Measurements from ENCODE around the gene KCTD17.

DNA sequence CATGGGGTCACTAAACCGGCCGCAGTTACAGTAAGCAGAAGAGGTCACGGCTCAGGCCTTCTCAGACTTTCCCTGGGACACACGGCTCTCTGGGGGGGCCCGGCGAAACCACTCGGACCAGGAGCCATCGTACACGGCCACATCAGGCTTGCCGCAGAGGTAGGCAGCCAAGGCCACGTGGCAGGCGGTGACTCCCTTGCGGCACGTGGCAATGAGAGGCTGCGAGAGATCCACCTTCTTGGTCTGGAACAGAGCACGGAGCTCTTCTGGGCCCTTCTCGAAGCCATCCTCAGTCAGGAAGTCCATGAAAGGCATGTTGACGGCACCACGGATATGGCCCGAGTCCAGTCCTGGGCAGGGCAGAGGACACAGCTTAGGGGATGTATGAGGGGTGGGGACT is 40.6 kb upstream of the KCTD17 start:
- TF ChIP-seq, protein P1, sequence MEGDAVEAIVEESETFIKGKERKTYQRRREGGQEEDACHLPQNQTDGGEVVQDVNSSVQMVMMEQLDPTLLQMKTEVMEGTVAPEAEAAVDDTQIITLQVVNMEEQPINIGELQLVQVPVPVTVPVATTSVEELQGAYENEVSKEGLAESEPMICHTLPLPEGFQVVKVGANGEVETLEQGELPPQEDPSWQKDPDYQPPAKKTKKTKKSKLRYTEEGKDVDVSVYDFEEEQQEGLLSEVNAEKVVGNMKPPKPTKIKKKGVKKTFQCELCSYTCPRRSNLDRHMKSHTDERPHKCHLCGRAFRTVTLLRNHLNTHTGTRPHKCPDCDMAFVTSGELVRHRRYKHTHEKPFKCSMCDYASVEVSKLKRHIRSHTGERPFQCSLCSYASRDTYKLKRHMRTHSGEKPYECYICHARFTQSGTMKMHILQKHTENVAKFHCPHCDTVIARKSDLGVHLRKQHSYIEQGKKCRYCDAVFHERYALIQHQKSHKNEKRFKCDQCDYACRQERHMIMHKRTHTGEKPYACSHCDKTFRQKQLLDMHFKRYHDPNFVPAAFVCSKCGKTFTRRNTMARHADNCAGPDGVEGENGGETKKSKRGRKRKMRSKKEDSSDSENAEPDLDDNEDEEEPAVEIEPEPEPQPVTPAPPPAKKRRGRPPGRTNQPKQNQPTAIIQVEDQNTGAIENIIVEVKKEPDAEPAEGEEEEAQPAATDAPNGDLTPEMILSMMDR (conservative IDR thresholded peaks at IDR 0.05; ENCODE audit: low read length) = no peak
- TF ChIP-seq EZH2phosphoT487 (IDR thresholded peaks at IDR 0.05; ENCODE audit: borderline replicate concordance) = no peak

Data from Loucy (cell line).